MM.1S (cell line): ENCODE data around the gene CD86.

ENCODE experiments used
- DNase-seq: peaks from one replicate; pipeline ENCODE4 v3.0.0-alpha.2; 2015
- H2AFZ ChIP-seq: fragments of 300-600 bp; sonication (generic); 2 replicates; pipeline ENCODE4 v1.6.0; 2016; ENCODE audit warnings: antibody characterized with exemption, low read length
- H3F3A ChIP-seq: fragments of 300-600 bp; sonication (generic); 2 replicates; pipeline ENCODE4 v1.6.1; 2016; ENCODE audit warnings: mild to moderate bottlenecking, antibody characterized with exemption, low read length, moderate library complexity, mixed read lengths; ENCODE audit not compliant: insufficient read depth
- H3K27ac ChIP-seq: fragments of 300-600 bp; sonication (generic); 2 replicates; pipeline ENCODE4 v1.5.1; 2016; ENCODE audit warnings: mild to moderate bottlenecking, low read length
- H3K27me3 ChIP-seq: fragments of 300-600 bp; sonication (generic); replicated peaks from 2 replicates; pipeline ENCODE4 v1.6.0; 2016; ENCODE audit warnings: low read length; ENCODE audit not compliant: insufficient read depth
- H3K36me3 ChIP-seq: fragments of 300-600 bp; sonication (generic); replicated peaks from 2 replicates; pipeline ENCODE4 v1.6.1; 2016; ENCODE audit warnings: mild to moderate bottlenecking, low read length, mixed read lengths; ENCODE audit not compliant: insufficient read depth
- H3K4me1 ChIP-seq: fragments of 300-600 bp; sonication (generic); 2 replicates; pipeline ENCODE4 v1.6.1; 2016; ENCODE audit warnings: low read length, mixed read lengths
- H3K4me2 ChIP-seq: fragments of 300-600 bp; sonication (generic); 2 replicates; pipeline ENCODE4 v1.6.0; 2016; ENCODE audit warnings: low read depth, low read length
- H3K4me3 ChIP-seq: fragments of 300-600 bp; sonication (generic); 2 replicates; pipeline ENCODE4 v1.5.1; 2016; ENCODE audit warnings: low read length, mixed read lengths
- H3K79me2 ChIP-seq: fragments of 300-600 bp; sonication (generic); 2 replicates; pipeline ENCODE4 v1.6.1; 2016; ENCODE audit warnings: mixed run types, low read length, mixed read lengths
- H3K9ac ChIP-seq: fragments of 300-600 bp; sonication (generic); 2 replicates; pipeline ENCODE4 v1.6.1; 2016; ENCODE audit warnings: low read length, mixed read lengths
- H3K9me2 ChIP-seq: fragments of 300-600 bp; sonication (generic); replicated peaks from 2 replicates; pipeline ENCODE4 v1.6.1; 2016; ENCODE audit warnings: mild to moderate bottlenecking, low read length, mixed read lengths; ENCODE audit not compliant: insufficient read depth
- H3K9me3 ChIP-seq: fragments of 300-600 bp; sonication (generic); replicated peaks from 2 replicates; pipeline ENCODE4 v1.6.1; 2016; ENCODE audit warnings: mild to moderate bottlenecking, low read length, mixed read lengths; ENCODE audit not compliant: insufficient read depth
- H4K20me1 ChIP-seq: fragments of 300-600 bp; sonication (generic); 2 replicates; pipeline ENCODE4 v1.6.1; 2016; ENCODE audit warnings: mild to moderate bottlenecking, low read length, moderate library complexity, mixed read lengths; ENCODE audit not compliant: insufficient read depth
- CTCF ChIP-seq: fragments of 300-600 bp; sonication (generic); IDR thresholded peaks from 2 replicates; pipeline ENCODE4 v1.5.1; 2016; ENCODE audit warnings: antibody characterized with exemption, low read length, mixed read lengths
- EZH2 ChIP-seq: fragments of 300-600 bp; sonication (generic); optimal IDR thresholded peaks from 2 replicates; pipeline ENCODE3; 2017; ENCODE audit warnings: low read depth, mild to moderate bottlenecking, antibody characterized with exemption, low read length, mixed read lengths
- EZH2phosphoT487 ChIP-seq: fragments of 300-600 bp; sonication (generic); IDR thresholded peaks from 2 replicates; pipeline ENCODE4 v1.6.1; 2018; ENCODE audit warnings: antibody characterized with exemption, low read length

Gene CD86

GRCh38 chr3:122168044-122168443, 112.9 kb downstream of the CD86 start:
- Histone ChIP-seq H3K9ac (no peak overlapping the region), H4K20me1 (no peaks in the 10 kb centered on the region), H3K27ac (no peak overlapping the region), H3F3A (no peaks in the 10 kb centered on the region), H3K4me2 (no peak overlapping the region), H3K4me3 (no peak overlapping the region), H3K79me2 (no peaks in the 10 kb centered on the region), H2AFZ (no peak overlapping the region), H3K27me3 (no peaks in the 10 kb centered on the region), H3K4me1 (no peaks in the 10 kb centered on the region), H3K36me3 (no peaks in the 10 kb centered on the region), H3K9me2 (no peaks in the 10 kb centered on the region), H3K9me3 (no peaks in the 10 kb centered on the region)
- no peak for DNase-seq
- TF ChIP-seq EZH2: no peak
- TF ChIP-seq CTCF: no peak
- no peak for TF ChIP-seq EZH2phosphoT487

DNA sequence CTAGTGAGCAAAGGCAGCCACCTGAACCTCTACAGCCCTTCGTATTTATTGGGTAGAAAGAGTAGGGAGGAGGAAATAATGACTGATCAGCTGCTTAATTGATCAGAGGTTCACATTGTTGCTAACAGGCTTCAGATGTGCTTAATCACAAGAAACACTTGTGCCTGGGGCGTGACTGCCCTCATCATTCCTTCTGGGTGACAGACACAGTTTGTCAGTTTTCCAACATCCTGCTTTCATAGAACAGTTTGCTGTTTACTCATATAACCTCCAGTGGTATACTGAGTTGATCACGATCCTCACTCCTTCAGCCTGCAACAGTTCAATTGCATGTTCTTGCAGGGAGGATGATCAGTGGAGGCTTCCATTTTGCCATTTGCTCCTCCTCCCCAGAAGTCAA, 114.7 kb downstream of the CD86 start:
- Histone ChIP-seq H3K9me3 (no peaks in the 10 kb centered on the region), H3K27me3 (no peaks in the 10 kb centered on the region), H3K36me3 (no peaks in the 10 kb centered on the region), H3K79me2 (no peaks in the 10 kb centered on the region), H3K9ac (no peak overlapping the region), H3F3A (no peaks in the 10 kb centered on the region), H3K4me2 (no peak overlapping the region), H3K4me1 (no peaks in the 10 kb centered on the region), H4K20me1 (no peaks in the 10 kb centered on the region), H3K27ac (no peak overlapping the region), H2AFZ (no peak overlapping the region), H3K4me3 (no peak overlapping the region), H3K9me2 (no peaks in the 10 kb centered on the region)
- TF ChIP-seq CTCF (no peak), EZH2phosphoT487 (no peak), EZH2 (no peak)
- DNase-seq: no peak
